Activated CD4-positive, alpha-beta T cell treated with anti-CD3 and anti-CD28 coated beads for 36 hours (primary cell): ENCODE data around the gene RTN4R. TPM values are rescaled to one million over a fixed set of nuclear protein-coding genes. Genes with fewer than 3 reads are reported as not detected.

Source experiments
- ATAC-seq: fragments of 200-7000 bp; cut with Tn5 transposase; one replicate; pipeline ENCODE4 v1.10.0; 2021; ENCODE audit warnings: mild to moderate bottlenecking, moderate library complexity
- CTCF ChIA-PET: fragments of 350-600 bp; sonication (Branson Sonifier 250); formaldehyde crosslinking; loops from one replicate; lab custom pipeline; 2021; ENCODE audit warnings: antibody characterized with exemption; lab: Charles Lee
- POLR2A ChIA-PET: fragments of 350-600 bp; sonication (Branson Sonifier 250); formaldehyde crosslinking; loops from one replicate; lab custom pipeline; 2021; ENCODE audit warnings: antibody characterized with exemption, inconsistent platforms; lab: Charles Lee
- DNase-seq: peaks from one replicate; pipeline ENCODE4 v3.0.0-alpha.2; 2020
- H3K27ac Mint-ChIP-seq: one replicate; pipeline ENCODE4 v1.8.0; 2021; ENCODE audit warnings: mixed read lengths
- H3K27me3 Mint-ChIP-seq: one replicate; pipeline ENCODE4 v1.8.0; 2021; ENCODE audit warnings: mixed read lengths
- H3K36me3 Mint-ChIP-seq: one replicate; pipeline ENCODE4 v1.8.0; 2021; ENCODE audit warnings: low read depth, mixed read lengths
- H3K4me1 Mint-ChIP-seq: one replicate; pipeline ENCODE4 v1.8.0; 2021; ENCODE audit warnings: mixed read lengths
- H3K4me3 Mint-ChIP-seq: one replicate; pipeline ENCODE4 v1.8.0; 2021; ENCODE audit warnings: mild to moderate bottlenecking, moderate library complexity, mixed read lengths
- H3K9me3 Mint-ChIP-seq: one replicate; pipeline ENCODE4 v1.8.0; 2021; ENCODE audit warnings: low read depth, mixed read lengths
- intact Hi-C, 2 experiments: fragments of 100-400 bp; cut with DNase I in 1 of 2; cut with micrococcal nuclease in 1 of 2; formaldehyde crosslinking; loops; one replicate each; pipeline versions ENCODE4 v1.14.2 to v1.15.1; 2022 to 2024; cut with DNase I, micrococcal nuclease
- total RNA-seq, 2 experiments: library from RNA; stranded (reverse); gene quantifications; one replicate each; pipeline ENCODE4 v1.2.3, GENCODE V29; 2021

The RTN4R gene
- total RNA-seq, 2 experiments from 2014 or later: 2.2 to 2.3 TPM

DNA sequence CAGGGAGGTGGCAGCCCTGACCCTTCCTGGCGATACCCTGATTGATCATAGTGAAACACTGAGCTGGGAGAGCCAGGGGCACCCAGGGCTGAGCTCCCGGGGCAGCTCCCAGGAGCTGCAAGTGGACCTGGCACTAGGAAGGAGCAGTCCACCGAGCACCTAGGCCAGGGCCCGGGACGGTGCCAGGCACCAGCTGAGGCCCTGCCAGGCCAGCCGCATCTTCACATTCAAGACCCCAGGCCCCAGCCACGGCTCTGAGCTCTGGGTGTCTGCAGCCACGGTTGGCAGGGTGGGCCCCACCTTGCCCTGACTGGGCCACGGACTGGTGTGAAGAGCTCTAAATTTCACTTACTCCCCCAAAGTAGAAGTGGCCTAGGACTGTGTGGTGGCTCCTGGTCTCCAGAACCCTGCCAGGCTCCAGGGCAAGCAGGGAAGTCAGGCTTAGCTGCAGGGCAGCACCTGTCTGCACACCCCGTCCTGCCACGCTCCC, 58.3 kb downstream of the RTN4R start:
- H3K4me1 Mint-ChIP-seq: peaks cover 26% of the 10 kb centered on the region
- no peaks in the 10 kb centered on the region for H3K9me3 Mint-ChIP-seq
- ATAC-seq (no peak), DNase-seq (no peak)
- intact Hi-C loops: no loop called here
- H3K36me3 Mint-ChIP-seq: no peaks in the 10 kb centered on the region
- ChIA-PET POLR2A (no interaction called here), CTCF (interaction anchor here (0.7 kb wide), 1 partner anchor 77 kb away, joined by 3 read pairs; no protein-coding TSS in a partner anchor)
- H3K27me3 Mint-ChIP-seq: no peaks in the 10 kb centered on the region
- no peak overlapping the region for H3K27ac Mint-ChIP-seq
- H3K4me3 Mint-ChIP-seq: no peak overlapping the region

DNA sequence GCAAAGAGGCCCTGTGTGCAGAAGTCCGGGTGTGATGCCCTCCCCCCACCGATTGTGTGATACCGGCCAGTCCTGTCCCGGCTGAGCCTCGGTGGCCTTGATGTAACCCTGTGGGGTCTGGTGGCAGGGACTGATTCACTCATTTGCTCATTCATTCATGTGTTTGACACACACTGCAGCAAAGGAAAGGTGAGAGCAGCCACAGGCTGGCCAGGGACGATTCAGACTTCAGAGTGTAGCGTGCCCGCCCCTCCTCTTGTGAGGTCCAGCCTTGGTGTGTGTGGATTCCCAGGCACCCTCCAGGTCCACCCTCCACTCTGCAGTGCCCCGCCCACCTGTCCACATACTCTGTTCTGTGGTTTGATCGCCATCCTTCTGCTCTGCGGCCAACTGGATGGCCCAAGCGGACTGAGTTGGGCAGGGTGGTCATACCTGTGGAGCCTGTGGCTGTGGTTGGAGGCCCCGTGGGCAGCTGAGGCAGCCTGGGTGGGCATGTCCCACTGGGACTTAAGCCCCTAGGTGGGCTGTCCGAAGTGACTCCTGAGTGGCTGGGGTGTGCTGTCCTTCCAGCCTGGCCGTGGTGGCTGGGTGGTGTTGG, 59.3 kb downstream of the RTN4R start:
- ChIA-PET CTCF (interaction anchor here (1.4 kb wide), 1 partner anchor 29 kb away, joined by 4 read pairs; no protein-coding TSS in a partner anchor), POLR2A (no interaction called here)
- Mint-ChIP-seq H3K36me3 (no peaks in the 10 kb centered on the region), H3K9me3 (no peaks in the 10 kb centered on the region), H3K27ac (no peak overlapping the region), H3K4me1 (peaks cover 26% of the 10 kb centered on the region), H3K27me3 (no peaks in the 10 kb centered on the region), H3K4me3 (no peak overlapping the region)
- ATAC-seq (no peak), DNase-seq (no peak)
- intact Hi-C loops: no loop called here

DNA sequence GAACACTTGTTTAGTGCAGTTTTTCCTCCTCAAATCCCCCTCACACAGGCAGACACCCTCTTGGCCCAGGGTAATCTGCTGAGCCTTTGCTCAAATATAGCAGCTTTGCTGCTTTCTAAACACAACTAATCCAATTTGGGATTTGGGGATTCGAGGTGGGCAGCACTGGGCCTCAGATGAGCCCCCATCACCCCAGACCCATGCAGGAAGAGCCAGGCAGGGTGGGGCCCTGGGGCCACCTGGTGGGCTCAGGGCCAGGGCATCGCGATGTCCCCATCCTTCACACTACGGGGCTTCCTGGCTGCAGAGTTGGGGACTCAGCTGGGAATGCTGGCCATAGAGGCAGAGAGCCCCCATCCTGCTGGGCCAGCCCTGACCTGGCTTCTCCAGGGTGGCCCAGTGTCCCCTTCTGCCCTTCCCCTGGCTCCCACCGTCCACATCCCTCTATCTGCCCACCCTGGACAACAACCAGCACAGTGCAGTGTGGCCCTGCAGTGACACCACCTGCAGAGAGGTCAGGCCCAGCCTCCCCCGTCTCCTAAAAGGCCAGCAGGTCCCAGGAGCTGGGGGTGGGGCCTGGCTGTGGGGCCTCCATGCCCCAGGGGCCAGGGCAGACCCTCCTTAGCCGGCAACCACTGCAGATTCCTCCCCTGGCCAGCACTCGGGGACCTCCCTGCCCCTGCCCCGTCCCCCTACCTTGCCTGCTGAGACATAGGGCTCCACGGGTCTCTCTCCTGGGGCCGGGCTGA, 60.7 kb downstream of the RTN4R start:
- ChIA-PET CTCF (interaction anchor here (1.4 kb wide), 1 partner anchor 31 kb away, joined by 4 read pairs; no protein-coding TSS in a partner anchor), POLR2A (no interaction called here)
- peaks cover 26% of the 10 kb centered on the region for H3K4me1 Mint-ChIP-seq
- H3K27me3 Mint-ChIP-seq: no peaks in the 10 kb centered on the region
- no peak for DNase-seq
- peak overlapping the region; percentile 82 for H3K4me3 Mint-ChIP-seq
- intact Hi-C loops: loop anchor here in 1 of 2 experiments (2.0 kb wide), 1 partner anchor 35 kb away; no protein-coding TSS in a partner anchor
- no peaks in the 10 kb centered on the region for H3K9me3 Mint-ChIP-seq
- no peak for ATAC-seq
- H3K27ac Mint-ChIP-seq: peak overlapping the region; percentile 89
- no peaks in the 10 kb centered on the region for H3K36me3 Mint-ChIP-seq

DNA sequence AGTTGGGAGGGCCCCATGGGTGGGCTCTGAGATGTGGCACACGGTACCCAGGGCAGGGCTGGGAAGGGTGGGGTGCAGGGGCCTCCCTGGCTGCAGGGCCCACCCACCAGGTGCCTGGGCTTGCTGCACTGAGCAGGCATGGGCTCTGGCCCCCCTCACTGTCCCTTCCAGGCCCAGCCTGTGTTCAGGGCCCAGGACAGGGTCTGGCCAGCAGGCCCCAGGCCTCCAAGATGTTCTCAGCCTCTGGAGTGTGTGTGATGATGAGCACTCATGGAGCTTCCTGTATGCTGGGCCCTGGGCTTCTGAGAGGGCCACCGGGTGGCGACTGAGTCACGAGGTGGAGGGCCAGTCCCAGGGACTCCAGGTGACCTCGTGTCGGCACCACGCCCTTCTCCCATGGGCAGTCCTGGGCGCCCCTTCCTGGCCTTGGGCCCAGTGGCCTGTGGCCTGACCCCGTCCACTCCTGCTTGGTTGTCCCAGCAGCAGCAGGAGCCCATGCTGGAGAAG, 61.4 kb downstream of the RTN4R start:
- Mint-ChIP-seq H3K4me1 (peaks cover 26% of the 10 kb centered on the region), H3K27me3 (no peaks in the 10 kb centered on the region), H3K4me3 (peak overlapping the region; percentile 82), H3K27ac (peak overlapping the region; percentile 89), H3K9me3 (no peaks in the 10 kb centered on the region), H3K36me3 (no peaks in the 10 kb centered on the region)
- CTCF ChIA-PET: interaction anchor here (0.6 kb wide), 1 partner anchor 233 kb away, joined by 3 read pairs; no protein-coding TSS in a partner anchor
- POLR2A ChIA-PET: no interaction called here
- peak; percentile 52 for ATAC-seq
- DNase-seq: peak; percentile 47
- intact Hi-C loops: loop anchor here in 1 of 2 experiments (1.0 to 2.0 kb wide), 4 partner anchors 36 to 93 kb away; partner anchors contain the start of genes RTN4R and ZDHHC8

DNA sequence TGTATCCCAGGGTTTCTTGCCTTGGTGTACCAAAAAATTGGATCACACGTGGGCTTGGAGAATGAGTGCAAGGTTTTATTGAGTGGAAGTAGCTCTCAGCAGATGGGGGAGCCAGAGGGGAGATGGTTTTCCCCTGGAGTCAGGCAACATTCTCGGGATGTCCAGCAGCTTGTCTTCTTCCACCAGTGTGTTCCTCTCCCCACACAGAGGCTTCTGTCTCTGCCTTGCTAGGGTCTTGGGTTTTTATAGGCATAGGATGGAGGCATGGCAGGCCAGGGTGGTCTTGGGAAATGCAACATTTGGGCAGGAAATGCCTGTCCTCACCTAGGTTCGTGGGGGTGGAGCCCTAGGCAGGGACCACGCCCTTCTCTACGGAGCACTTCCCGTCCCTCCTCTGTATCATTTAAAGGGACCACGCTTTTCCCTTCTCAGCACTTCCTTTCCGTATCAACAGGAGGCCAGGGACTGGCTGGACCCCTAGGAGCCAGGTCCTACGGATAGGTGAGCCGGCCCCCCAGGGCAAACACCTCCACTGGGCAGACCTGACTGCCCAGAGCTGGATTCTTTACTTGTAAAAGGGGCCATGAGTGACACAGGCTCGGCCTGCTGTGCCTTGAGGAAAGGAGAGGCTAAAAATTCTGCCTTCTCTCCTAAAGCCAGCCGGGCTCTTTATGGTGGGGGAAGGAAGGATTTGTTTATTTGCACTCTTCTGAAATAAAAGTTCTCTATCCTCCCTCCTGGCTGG, 62.0 kb downstream of the RTN4R start:
- no peaks in the 10 kb centered on the region for H3K9me3 Mint-ChIP-seq
- intact Hi-C loops: loop anchor here in 1 of 2 experiments (1.0 to 2.0 kb wide), 4 partner anchors 37 to 93 kb away; partner anchors contain the start of genes RTN4R and ZDHHC8
- peaks cover 26% of the 10 kb centered on the region for H3K4me1 Mint-ChIP-seq
- DNase-seq: peak; percentile 80
- H3K36me3 Mint-ChIP-seq: no peaks in the 10 kb centered on the region
- ChIA-PET CTCF (interaction anchor here (0.6 to 1.2 kb wide), 2 partner anchors 49 to 232 kb away, joined by 3 to 8 read pairs; no protein-coding TSS in a partner anchor), POLR2A (no interaction called here)
- peak overlapping the region; percentile 82 for H3K4me3 Mint-ChIP-seq
- peak overlapping the region; percentile 89 for H3K27ac Mint-ChIP-seq
- ATAC-seq: peak; percentile 97
- H3K27me3 Mint-ChIP-seq: no peaks in the 10 kb centered on the region

DNA sequence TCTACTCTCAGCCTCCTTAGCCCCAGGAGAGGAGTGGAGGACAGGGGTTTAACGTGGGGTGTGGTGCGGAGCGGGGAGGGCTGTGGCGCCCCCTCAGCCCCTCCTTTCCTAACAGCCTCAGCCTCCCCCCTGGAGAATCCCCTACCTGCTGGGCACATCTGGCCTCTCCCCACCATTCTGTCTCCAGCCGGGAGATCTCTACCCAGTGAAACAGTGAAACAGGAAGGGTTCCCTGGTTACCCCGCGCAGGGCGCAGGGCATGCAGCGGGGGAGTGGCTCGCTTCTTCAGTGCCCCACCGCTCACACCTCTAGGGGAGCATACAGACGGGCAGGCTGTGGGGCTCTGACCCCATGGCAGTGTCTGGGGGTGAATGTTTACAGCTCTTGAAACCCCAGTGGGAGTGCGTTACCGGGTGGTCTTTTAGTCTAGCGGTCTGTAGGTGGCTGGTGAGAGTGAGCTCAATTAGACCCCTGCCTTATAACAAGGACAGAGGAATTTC, 62.6 kb downstream of the RTN4R start:
- no peak for ATAC-seq
- Mint-ChIP-seq H3K4me3 (peak overlapping the region; percentile 82), H3K27me3 (no peaks in the 10 kb centered on the region), H3K36me3 (no peaks in the 10 kb centered on the region), H3K4me1 (peaks cover 26% of the 10 kb centered on the region), H3K27ac (peak overlapping the region; percentile 89), H3K9me3 (no peaks in the 10 kb centered on the region)
- no peak for DNase-seq
- ChIA-PET POLR2A (no interaction called here), CTCF (interaction anchor here (1.2 kb wide), 1 partner anchor 49 kb away, joined by 8 read pairs; no protein-coding TSS in a partner anchor)
- intact Hi-C loops: no loop called here

DNA sequence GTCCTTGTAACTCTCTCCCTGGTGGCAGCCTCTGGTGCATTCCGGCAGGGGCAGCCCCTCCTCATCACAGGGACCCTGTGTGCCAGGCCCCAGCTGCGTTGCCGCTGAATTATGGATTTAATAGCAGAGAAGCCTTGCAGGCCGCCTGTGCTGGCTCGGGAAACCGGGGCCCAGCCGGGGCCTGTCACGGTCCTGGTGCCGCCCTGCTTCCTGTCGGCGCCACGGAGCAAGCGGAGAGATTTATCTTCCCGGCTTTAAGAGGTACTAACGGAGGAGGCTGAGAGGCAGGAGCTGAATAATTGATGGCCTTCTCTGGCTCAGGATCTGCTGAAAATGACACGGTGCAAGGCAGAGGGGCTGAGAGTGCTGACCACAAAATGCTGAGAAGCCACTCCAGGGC, 63.3 kb downstream of the RTN4R start:
- Mint-ChIP-seq H3K4me1 (peaks cover 26% of the 10 kb centered on the region), H3K4me3 (no peak overlapping the region), H3K27ac (no peak overlapping the region), H3K27me3 (no peaks in the 10 kb centered on the region), H3K9me3 (no peaks in the 10 kb centered on the region), H3K36me3 (no peaks in the 10 kb centered on the region)
- ATAC-seq (no peak), DNase-seq (no peak)
- intact Hi-C loops: no loop called here
- ChIA-PET POLR2A (no interaction called here), CTCF (interaction anchor here (1.2 kb wide), 1 partner anchor 48 kb away, joined by 8 read pairs; no protein-coding TSS in a partner anchor)

DNA sequence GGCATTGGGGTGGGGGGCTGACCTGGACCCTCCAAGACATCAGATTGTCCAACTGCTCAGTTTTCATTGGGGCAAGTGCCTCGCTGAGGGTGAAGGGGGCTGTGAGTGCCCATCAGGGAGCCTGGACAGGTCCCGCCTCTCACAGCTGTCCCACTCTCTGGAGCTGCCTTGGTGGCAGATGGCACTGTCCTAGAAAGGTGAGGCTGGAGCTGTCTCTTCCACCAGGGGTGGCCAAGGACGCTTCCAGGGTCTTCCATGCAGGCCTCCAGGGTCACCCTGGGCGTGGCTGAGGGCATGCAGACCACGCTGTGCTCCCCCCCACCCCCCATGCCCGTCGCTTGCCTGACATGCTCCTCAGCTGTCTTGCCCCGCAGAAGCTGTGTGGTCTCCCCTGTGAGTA, 63.8 kb downstream of the RTN4R start:
- intact Hi-C loops: no loop called here

DNA sequence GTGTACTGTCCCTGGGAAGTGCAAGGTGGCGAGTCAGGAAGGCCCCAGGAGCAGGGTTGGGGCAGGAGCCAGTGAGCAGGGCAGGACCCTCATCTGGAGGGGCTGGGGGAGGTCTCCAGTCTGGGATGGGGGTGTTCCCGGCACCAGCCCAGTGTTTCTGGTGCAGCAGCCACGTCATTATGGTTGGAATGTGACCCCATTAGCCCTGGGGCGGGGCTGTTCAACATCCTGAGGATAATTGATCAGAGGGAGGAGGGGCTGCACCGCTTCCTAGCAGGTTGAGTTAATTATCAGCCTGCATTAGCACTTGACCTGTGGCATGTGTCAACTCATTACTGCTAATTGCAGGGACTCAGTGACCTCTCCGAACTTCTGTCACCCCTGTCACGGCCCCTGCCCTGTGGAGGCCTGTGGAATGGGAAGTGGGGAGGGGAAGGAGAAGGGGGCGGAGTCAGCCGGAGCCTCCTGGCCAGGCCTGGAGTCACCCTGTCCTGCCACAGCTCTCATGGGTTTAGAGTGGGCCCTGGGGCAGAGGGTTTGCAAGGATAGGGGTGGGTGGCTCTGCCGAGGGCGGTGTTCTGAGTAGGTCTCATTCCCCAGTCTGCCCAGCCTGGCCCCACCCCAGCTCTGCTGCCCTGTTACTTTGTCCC, 64.4 kb downstream of the RTN4R start:
- ATAC-seq (no peak), DNase-seq (no peak)
- H3K27ac Mint-ChIP-seq: no peak overlapping the region
- H3K4me3 Mint-ChIP-seq: no peak overlapping the region
- CTCF ChIA-PET: interaction anchor here (0.5 kb wide), 1 partner anchor 252 kb away, joined by 4 read pairs; no protein-coding TSS in a partner anchor
- no peaks in the 10 kb centered on the region for H3K36me3 Mint-ChIP-seq
- H3K9me3 Mint-ChIP-seq: no peaks in the 10 kb centered on the region
- intact Hi-C loops: no loop called here
- no peaks in the 10 kb centered on the region for H3K27me3 Mint-ChIP-seq
- H3K4me1 Mint-ChIP-seq: peaks cover 24% of the 10 kb centered on the region
- POLR2A ChIA-PET: no interaction called here

More for the DNA sequence above, 63.8 kb downstream of the RTN4R start:
- peaks cover 26% of the 10 kb centered on the region for H3K4me1 Mint-ChIP-seq
- H3K4me3 Mint-ChIP-seq: no peak overlapping the region
- H3K36me3 Mint-ChIP-seq: no peaks in the 10 kb centered on the region
- H3K27ac Mint-ChIP-seq: no peak overlapping the region
- no peaks in the 10 kb centered on the region for H3K9me3 Mint-ChIP-seq
- CTCF ChIA-PET: interaction anchor here (0.5 kb wide), 1 partner anchor 251 kb away, joined by 4 read pairs; no protein-coding TSS in a partner anchor
- POLR2A ChIA-PET: no interaction called here
- DNase-seq (no peak), ATAC-seq (no peak)
- H3K27me3 Mint-ChIP-seq: no peaks in the 10 kb centered on the region

DNA sequence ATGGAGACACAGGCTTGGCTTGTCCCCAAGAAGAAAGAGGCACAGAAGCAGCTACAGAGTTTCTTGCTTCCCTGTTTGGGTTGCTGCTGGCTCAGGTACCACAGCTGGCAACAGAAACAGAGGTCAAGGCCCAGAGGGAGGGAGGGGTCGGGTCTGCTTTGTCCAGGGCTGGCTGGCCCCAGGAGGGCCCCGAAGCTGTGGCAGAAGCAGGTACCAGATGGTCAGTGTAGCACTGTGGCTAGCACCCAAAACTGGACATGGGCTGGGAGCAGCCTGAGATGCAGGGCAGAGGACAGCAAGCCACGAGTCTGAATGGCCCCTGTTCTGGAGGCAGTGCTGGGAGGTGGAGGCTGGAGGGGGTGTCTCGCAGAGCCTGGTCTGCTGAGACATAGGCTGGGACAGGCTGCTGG, 65.0 kb downstream of the RTN4R start:
- intact Hi-C loops: no loop called here
- no peak overlapping the region for H3K4me3 Mint-ChIP-seq

More for the DNA sequence above, 65.0 kb downstream of the RTN4R start:
- Mint-ChIP-seq H3K36me3 (no peaks in the 10 kb centered on the region), H3K9me3 (no peaks in the 10 kb centered on the region), H3K27ac (no peak overlapping the region), H3K4me1 (peaks cover 19% of the 10 kb centered on the region), H3K27me3 (no peaks in the 10 kb centered on the region)
- POLR2A ChIA-PET: no interaction called here
- CTCF ChIA-PET: no interaction called here
- no peak for DNase-seq
- no peak for ATAC-seq
